K562 (cell line): ENCODE measurements around the gene RAPGEF5. TPM values are rescaled to one million over a fixed set of nuclear protein-coding genes. Genes with fewer than 3 reads are reported as not detected.
A peak's percentile ranks its signal among the peaks of the same experiment; 100 is the strongest.

ENCODE experiments used
- BCL6 ChIP-seq: fragments of 250-450 bp; sonication (Bioruptor Pico); IDR thresholded peaks from 2 replicates; pipeline ENCODE4 v1.4.0; 2020
- CCAR2 ChIP-seq: fragments of 200-400 bp; formaldehyde crosslinking; IDR thresholded peaks from 2 replicates; pipeline ENCODE4 v1.6.1; 2017; ENCODE audit warnings: mild to moderate bottlenecking, low read depth, low read length
- FIP1L1 ChIP-seq: fragments of 200-400 bp; formaldehyde crosslinking; IDR thresholded peaks from 2 replicates; pipeline ENCODE4 v1.6.1; 2018; ENCODE audit warnings: mild to moderate bottlenecking, low read depth, low read length; ENCODE audit not compliant: poor library complexity, severe bottlenecking
- NBN ChIP-seq: fragments of 450-650 bp; IDR thresholded peaks from 2 replicates; pipeline ENCODE4 v1.6.1; 2016; ENCODE audit warnings: low read depth, mild to moderate bottlenecking
- NRF1 ChIP-seq, 2 experiments: fragments of 450-650 bp; IDR thresholded peaks in 1 of 2; conservative IDR thresholded peaks in 1 of 2; 2 replicates each; pipeline ENCODE4 v1.6.1; 2014; ENCODE audit warnings: mild to moderate bottlenecking in 2 of 2
- SRSF9 ChIP-seq: fragments of 200-400 bp; formaldehyde crosslinking; IDR thresholded peaks from 2 replicates; pipeline ENCODE4 v1.6.1; 2017; ENCODE audit warnings: low read depth, low read length, borderline replicate concordance
- ZSCAN32 ChIP-seq: fragments of 450-650 bp; formaldehyde crosslinking; IDR thresholded peaks from 2 replicates; pipeline ENCODE4 v1.4.0; 2020; ENCODE audit warnings: mild to moderate bottlenecking, moderate library complexity
- polyA plus RNA-seq, 8 experiments: library from polyadenylated mRNA; depleted of rRNA in 4 of 8; stranded (reverse) in 5 of 8; unstranded in 3 of 8; fragments of >200 nt; fragmentation: Nextera tagmentation in 2 of 8; fragmentation: Illumina TruSeq in 1 of 8; extraction: Ambion mirVana in 2 of 8; extraction: Trizol in 1 of 8; gene quantifications; 2 replicates each; pipeline versions ENCODE4 v1.2.1 to v1.2.3, GENCODE V29; 2011 to 2014; ENCODE audit warnings: inconsistent platforms in 1 of 8, missing spikeins in 1 of 8
- total RNA-seq, 7 experiments: library from RNA; depleted of rRNA in 6 of 7; stranded (reverse); fragments of >200 nt in 6 of 7; fragmentation: Illumina TruSeq in 2 of 7; extraction: Trizol in 2 of 7; gene quantifications; 2 replicates each; pipeline versions ENCODE4 v1.2.1 to v1.2.3, GENCODE V29; 2011 to 2021; ENCODE audit warnings: low replicate concordance in 1 of 7
- TF ChIP-seq, protein P1 (sequence below): fragments of 200-600 bp; sonication (generic); IDR thresholded peaks from one replicate; pipeline ENCODE4 v1.6.1; 2012; ENCODE audit warnings: mild to moderate bottlenecking, low read depth, low read length, inconsistent platforms
- TF ChIP-seq, protein P2 (sequence below): IDR thresholded peaks from 2 replicates; pipeline ENCODE4 v1.6.1; 2011; ENCODE audit not compliant: insufficient read length; ENCODE audit errors: extremely low read depth
- TF ChIP-seq, protein P3 (sequence below): sonication (generic); formaldehyde crosslinking; IDR thresholded peaks from 2 replicates; pipeline ENCODE4 v1.8.0; 2022; ENCODE audit warnings: missing genetic modification reagents, mild to moderate bottlenecking, borderline replicate concordance

RAPGEF5 gene
- total and polyA plus RNA-seq, 9 of the 15 experiments (the other 6 are each of a cell fraction or from before 2014, with no cell fraction given), result 0.39 to 2.0 (median 1.1) TPM

DNA sequence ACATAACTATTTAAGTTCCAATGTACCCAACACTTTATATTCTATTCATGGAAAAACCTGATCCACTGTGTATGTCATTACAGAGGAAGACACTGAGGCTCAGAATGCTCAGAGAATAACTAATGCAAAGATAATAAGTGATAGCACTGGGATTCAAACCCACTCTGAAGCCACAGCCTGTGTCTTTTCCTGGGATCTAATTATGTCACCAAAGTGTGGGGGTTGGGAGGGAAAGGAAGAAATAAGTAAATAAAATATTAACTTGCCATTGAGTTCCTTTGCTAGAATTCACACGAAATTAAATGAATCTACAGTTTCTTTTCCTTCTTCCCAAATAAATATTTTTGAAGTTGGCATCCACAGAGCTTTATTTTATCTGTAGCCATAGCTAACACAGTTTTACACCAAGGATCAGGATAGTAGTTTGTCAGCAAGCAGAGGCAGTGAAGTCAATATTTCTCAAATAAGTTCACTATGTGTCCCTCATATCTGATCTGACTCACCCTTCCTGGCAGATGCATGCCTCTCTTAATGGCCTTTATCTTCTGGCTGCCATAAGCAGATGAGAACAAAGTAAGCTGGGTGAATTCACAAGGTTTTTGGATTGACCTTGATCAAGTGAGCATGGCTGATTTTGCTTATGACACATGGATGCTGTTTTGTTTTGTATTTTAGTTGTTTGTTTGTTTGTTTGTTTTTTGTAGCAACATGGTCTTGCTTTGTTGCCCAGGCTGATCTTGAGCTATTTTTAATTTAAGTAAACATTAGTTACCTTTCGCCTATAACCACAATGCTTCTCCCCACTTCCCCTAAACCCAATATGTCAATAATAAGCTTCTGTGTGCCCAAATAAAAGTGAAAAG lies 6.3 kb downstream of the RAPGEF5 start (continued):
- TF ChIP-seq, protein P1, sequence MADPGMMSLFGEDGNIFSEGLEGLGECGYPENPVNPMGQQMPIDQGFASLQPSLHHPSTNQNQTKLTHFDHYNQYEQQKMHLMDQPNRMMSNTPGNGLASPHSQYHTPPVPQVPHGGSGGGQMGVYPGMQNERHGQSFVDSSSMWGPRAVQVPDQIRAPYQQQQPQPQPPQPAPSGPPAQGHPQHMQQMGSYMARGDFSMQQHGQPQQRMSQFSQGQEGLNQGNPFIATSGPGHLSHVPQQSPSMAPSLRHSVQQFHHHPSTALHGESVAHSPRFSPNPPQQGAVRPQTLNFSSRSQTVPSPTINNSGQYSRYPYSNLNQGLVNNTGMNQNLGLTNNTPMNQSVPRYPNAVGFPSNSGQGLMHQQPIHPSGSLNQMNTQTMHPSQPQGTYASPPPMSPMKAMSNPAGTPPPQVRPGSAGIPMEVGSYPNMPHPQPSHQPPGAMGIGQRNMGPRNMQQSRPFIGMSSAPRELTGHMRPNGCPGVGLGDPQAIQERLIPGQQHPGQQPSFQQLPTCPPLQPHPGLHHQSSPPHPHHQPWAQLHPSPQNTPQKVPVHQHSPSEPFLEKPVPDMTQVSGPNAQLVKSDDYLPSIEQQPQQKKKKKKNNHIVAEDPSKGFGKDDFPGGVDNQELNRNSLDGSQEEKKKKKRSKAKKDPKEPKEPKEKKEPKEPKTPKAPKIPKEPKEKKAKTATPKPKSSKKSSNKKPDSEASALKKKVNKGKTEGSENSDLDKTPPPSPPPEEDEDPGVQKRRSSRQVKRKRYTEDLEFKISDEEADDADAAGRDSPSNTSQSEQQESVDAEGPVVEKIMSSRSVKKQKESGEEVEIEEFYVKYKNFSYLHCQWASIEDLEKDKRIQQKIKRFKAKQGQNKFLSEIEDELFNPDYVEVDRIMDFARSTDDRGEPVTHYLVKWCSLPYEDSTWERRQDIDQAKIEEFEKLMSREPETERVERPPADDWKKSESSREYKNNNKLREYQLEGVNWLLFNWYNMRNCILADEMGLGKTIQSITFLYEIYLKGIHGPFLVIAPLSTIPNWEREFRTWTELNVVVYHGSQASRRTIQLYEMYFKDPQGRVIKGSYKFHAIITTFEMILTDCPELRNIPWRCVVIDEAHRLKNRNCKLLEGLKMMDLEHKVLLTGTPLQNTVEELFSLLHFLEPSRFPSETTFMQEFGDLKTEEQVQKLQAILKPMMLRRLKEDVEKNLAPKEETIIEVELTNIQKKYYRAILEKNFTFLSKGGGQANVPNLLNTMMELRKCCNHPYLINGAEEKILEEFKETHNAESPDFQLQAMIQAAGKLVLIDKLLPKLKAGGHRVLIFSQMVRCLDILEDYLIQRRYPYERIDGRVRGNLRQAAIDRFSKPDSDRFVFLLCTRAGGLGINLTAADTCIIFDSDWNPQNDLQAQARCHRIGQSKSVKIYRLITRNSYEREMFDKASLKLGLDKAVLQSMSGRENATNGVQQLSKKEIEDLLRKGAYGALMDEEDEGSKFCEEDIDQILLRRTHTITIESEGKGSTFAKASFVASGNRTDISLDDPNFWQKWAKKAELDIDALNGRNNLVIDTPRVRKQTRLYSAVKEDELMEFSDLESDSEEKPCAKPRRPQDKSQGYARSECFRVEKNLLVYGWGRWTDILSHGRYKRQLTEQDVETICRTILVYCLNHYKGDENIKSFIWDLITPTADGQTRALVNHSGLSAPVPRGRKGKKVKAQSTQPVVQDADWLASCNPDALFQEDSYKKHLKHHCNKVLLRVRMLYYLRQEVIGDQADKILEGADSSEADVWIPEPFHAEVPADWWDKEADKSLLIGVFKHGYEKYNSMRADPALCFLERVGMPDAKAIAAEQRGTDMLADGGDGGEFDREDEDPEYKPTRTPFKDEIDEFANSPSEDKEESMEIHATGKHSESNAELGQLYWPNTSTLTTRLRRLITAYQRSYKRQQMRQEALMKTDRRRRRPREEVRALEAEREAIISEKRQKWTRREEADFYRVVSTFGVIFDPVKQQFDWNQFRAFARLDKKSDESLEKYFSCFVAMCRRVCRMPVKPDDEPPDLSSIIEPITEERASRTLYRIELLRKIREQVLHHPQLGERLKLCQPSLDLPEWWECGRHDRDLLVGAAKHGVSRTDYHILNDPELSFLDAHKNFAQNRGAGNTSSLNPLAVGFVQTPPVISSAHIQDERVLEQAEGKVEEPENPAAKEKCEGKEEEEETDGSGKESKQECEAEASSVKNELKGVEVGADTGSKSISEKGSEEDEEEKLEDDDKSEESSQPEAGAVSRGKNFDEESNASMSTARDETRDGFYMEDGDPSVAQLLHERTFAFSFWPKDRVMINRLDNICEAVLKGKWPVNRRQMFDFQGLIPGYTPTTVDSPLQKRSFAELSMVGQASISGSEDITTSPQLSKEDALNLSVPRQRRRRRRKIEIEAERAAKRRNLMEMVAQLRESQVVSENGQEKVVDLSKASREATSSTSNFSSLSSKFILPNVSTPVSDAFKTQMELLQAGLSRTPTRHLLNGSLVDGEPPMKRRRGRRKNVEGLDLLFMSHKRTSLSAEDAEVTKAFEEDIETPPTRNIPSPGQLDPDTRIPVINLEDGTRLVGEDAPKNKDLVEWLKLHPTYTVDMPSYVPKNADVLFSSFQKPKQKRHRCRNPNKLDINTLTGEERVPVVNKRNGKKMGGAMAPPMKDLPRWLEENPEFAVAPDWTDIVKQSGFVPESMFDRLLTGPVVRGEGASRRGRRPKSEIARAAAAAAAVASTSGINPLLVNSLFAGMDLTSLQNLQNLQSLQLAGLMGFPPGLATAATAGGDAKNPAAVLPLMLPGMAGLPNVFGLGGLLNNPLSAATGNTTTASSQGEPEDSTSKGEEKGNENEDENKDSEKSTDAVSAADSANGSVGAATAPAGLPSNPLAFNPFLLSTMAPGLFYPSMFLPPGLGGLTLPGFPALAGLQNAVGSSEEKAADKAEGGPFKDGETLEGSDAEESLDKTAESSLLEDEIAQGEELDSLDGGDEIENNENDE, result no peak
- TF ChIP-seq CCAR2 (no peak), NRF1 (conservative IDR thresholded peaks at IDR 0.05 in 1 of 2, IDR thresholded peaks at IDR 0.05 in 1 of 2) (no peak), ZSCAN32 (no peak), NBN (peak; percentile 95), FIP1L1 (no peak), SRSF9 (no peak), BCL6 (CRISPR knock-in tag) (no peak)
- TF ChIP-seq, protein P2, sequence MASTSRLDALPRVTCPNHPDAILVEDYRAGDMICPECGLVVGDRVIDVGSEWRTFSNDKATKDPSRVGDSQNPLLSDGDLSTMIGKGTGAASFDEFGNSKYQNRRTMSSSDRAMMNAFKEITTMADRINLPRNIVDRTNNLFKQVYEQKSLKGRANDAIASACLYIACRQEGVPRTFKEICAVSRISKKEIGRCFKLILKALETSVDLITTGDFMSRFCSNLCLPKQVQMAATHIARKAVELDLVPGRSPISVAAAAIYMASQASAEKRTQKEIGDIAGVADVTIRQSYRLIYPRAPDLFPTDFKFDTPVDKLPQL, result no peak
- TF ChIP-seq, protein P3, sequence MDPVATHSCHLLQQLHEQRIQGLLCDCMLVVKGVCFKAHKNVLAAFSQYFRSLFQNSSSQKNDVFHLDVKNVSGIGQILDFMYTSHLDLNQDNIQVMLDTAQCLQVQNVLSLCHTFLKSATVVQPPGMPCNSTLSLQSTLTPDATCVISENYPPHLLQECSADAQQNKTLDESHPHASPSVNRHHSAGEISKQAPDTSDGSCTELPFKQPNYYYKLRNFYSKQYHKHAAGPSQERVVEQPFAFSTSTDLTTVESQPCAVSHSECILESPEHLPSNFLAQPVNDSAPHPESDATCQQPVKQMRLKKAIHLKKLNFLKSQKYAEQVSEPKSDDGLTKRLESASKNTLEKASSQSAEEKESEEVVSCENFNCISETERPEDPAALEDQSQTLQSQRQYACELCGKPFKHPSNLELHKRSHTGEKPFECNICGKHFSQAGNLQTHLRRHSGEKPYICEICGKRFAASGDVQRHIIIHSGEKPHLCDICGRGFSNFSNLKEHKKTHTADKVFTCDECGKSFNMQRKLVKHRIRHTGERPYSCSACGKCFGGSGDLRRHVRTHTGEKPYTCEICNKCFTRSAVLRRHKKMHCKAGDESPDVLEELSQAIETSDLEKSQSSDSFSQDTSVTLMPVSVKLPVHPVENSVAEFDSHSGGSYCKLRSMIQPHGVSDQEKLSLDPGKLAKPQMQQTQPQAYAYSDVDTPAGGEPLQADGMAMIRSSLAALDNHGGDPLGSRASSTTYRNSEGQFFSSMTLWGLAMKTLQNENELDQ, result no peak
